ENCODE data around the gene ZSWIM5. TPM values are rescaled to one million over a fixed set of nuclear protein-coding genes. Genes with fewer than 3 reads are reported as not detected.

The ZSWIM5 gene
- total and polyA plus RNA-seq, 2 donors (not counting 1 experiment from before 2014, with no cell fraction given), result 0.36 to 1.7 TPM

DNA sequence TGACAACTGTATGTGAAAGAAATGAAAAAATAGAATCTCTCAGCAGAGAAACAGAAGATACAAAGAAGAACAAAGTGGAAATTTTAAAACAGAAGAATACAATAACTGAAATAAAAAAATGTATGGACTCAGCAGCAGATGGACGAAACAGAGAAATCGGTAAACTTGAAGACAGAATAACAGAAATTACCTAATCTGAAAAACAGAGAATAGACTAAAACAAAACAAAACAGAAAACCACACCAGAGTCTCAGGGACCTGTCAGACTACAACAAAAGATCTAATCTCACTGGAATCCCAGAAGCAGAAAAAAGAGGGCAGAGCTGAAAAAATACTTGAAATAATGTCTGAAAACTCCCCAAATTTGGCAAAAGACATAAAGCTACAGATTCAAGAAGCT is 83.0 kb downstream of the ZSWIM5 start:
- Histone ChIP-seq H3K79me2 (ENCODE audit: control insufficient read depth, insufficient read depth, low read length) (no peaks in the 10 kb centered on the region), H3K4me2 (replicated peaks; ENCODE audit: low read depth, low read length, poor library complexity, severe bottlenecking) (no peak overlapping the region), H3K27ac (ENCODE audit: low read length in 2 of 2) (no peak overlapping the region), H3K4me3 (ENCODE audit: control extremely low read depth in 1 of 5, extremely low read depth in 1 of 5, insufficient read depth in 1 of 5, low read depth in 2 of 5, low read length in 4 of 5) (no peak overlapping the region), H2AFZ (ENCODE audit: insufficient read depth, low read depth, low read length, poor library complexity, severe bottlenecking) (no peak overlapping the region), H3K36me3 (replicated peaks in 1 of 2; ENCODE audit: control extremely low read depth in 1 of 2, control insufficient read depth in 1 of 2, extremely low read depth in 1 of 2, insufficient read depth in 2 of 2, low read length in 1 of 2) (no peaks in the 10 kb centered on the region), H3K9ac (ENCODE audit: low read length) (no peak overlapping the region), H4K20me1 (ENCODE audit: control insufficient read depth, insufficient read depth, low read length, poor library complexity, severe bottlenecking) (no peaks in the 10 kb centered on the region), H3K27me3 (replicated peaks in 1 of 4; ENCODE audit: control extremely low read depth in 1 of 4, control insufficient read depth in 3 of 4, insufficient read depth in 4 of 4, low read length in 3 of 4) (peaks cover 0 to 8% (median 5%) of the 10 kb centered on the region in 4 experiments), H3K9me3 (ENCODE audit: control extremely low read depth in 1 of 3, control insufficient read depth in 2 of 3, insufficient read depth in 1 of 3, low read length in 2 of 3) (no peaks in the 10 kb centered on the region), H3K4me1 (ENCODE audit: control insufficient read depth in 2 of 2, insufficient read depth in 2 of 2, low read length in 2 of 2) (no peaks in the 10 kb centered on the region)
- Mint-ChIP-seq H3K27me3 (peaks cover 12% of the 10 kb centered on the region), H3K4me1 (no peaks in the 10 kb centered on the region), H3K9me3 (ENCODE audit: insufficient read depth) (no peaks in the 10 kb centered on the region), H3K27ac (no peak overlapping the region), H3K4me3 (no peak overlapping the region)
- WGBS (ENCODE audit: insufficient coverage), result no CpG with 5 or more reads among the region's 2 CpGs
- DNase-seq, result no peak
- ChIA-PET POLR2A (no interaction called here), CTCF (no interaction called here)
- ATAC-seq (ENCODE audit: low read depth), result no peak
- intact Hi-C loops (cut with micrococcal nuclease), result no loop called here
- TF ChIP-seq CTCF (IDR thresholded peaks at IDR 0.05) (no peak), EZH2 (IDR thresholded peaks at IDR 0.05; ENCODE audit: borderline replicate concordance, insufficient read depth, low read depth, low read length, poor library complexity, severe bottlenecking) (no peak)

- Mint-ChIP-seq H3K9me3 (ENCODE audit: insufficient read depth) (no peaks in the 10 kb centered on the region), H3K27ac (no peak overlapping the region), H3K27me3 (peaks cover 12% of the 10 kb centered on the region), H3K4me3 (no peak overlapping the region), H3K4me1 (no peaks in the 10 kb centered on the region)
- POLR2A ChIA-PET, result no interaction called here
- H3K79me2 ChIP-seq (ENCODE audit: control insufficient read depth, insufficient read depth, low read length), result no peaks in the 10 kb centered on the region
- CTCF ChIA-PET, result no interaction called here
- H3K27me3 ChIP-seq (replicated peaks in 1 of 4; ENCODE audit: control extremely low read depth in 1 of 4, control insufficient read depth in 3 of 4, insufficient read depth in 4 of 4, low read length in 3 of 4), result peaks cover 0 to 8% (median 5%) of the 10 kb centered on the region in 4 experiments
- no peak overlapping the region for H3K4me2 ChIP-seq (replicated peaks; ENCODE audit: low read depth, low read length, poor library complexity, severe bottlenecking)
- no peak overlapping the region for H3K9ac ChIP-seq (ENCODE audit: low read length)
- ATAC-seq (ENCODE audit: low read depth), result no peak
- DNase-seq, result no peak
- H3K36me3 ChIP-seq (replicated peaks in 1 of 2; ENCODE audit: control extremely low read depth in 1 of 2, control insufficient read depth in 1 of 2, extremely low read depth in 1 of 2, insufficient read depth in 2 of 2, low read length in 1 of 2), result no peaks in the 10 kb centered on the region
- intact Hi-C loops (cut with micrococcal nuclease), result no loop called here
- no peak overlapping the region for H3K27ac ChIP-seq (ENCODE audit: low read length in 2 of 2)
- no CpG with 5 or more reads among the region's 1 CpG for WGBS (ENCODE audit: insufficient coverage)
- H4K20me1 ChIP-seq (ENCODE audit: control insufficient read depth, insufficient read depth, low read length, poor library complexity, severe bottlenecking), result no peaks in the 10 kb centered on the region
- H2AFZ ChIP-seq (ENCODE audit: insufficient read depth, low read depth, low read length, poor library complexity, severe bottlenecking), result no peak overlapping the region
- TF ChIP-seq CTCF (IDR thresholded peaks at IDR 0.05) (no peak), EZH2 (IDR thresholded peaks at IDR 0.05; ENCODE audit: borderline replicate concordance, insufficient read depth, low read depth, low read length, poor library complexity, severe bottlenecking) (no peak)
- H3K9me3 ChIP-seq (ENCODE audit: control extremely low read depth in 1 of 3, control insufficient read depth in 2 of 3, insufficient read depth in 1 of 3, low read length in 2 of 3), result no peaks in the 10 kb centered on the region
- no peak overlapping the region for H3K4me3 ChIP-seq (ENCODE audit: control extremely low read depth in 1 of 5, extremely low read depth in 1 of 5, insufficient read depth in 1 of 5, low read depth in 2 of 5, low read length in 4 of 5)
- no peaks in the 10 kb centered on the region for H3K4me1 ChIP-seq (ENCODE audit: control insufficient read depth in 2 of 2, insufficient read depth in 2 of 2, low read length in 2 of 2)
These were observed 83.7 kb downstream of the ZSWIM5 start for GRCh38 chr1:45122724-45123123.
